Testis (tissue), 3 donors: ENCODE data around the gene STAMBPL1. TPM values are rescaled to one million over a fixed set of nuclear protein-coding genes. Genes with fewer than 3 reads are reported as not detected.

Experiments used
- DNase-seq: peaks from one replicate; pipeline ENCODE4 v3.0.0-alpha.2; 2019
- H3K27ac ChIP-seq, 2 donors: fragments of 200-600 bp; sonication (generic); one replicate each; pipeline ENCODE4 v1.5.1; 2019
- H3K27me3 ChIP-seq: fragments of 200-600 bp; sonication (generic); one replicate; pipeline ENCODE4 v1.5.1; 2019
- H3K36me3 ChIP-seq: fragments of 200-600 bp; sonication (generic); one replicate; pipeline ENCODE4 v1.5.1; 2017; ENCODE audit warnings: low read depth; ENCODE audit errors: missing control alignments
- H3K4me1 ChIP-seq: fragments of 200-600 bp; sonication (generic); one replicate; pipeline ENCODE4 v1.5.1; 2019
- H3K4me3 ChIP-seq, 2 donors: fragments of 200-600 bp; sonication (generic); one replicate each; pipeline ENCODE4 v1.5.1; 2017 to 2019
- H3K9me3 ChIP-seq: fragments of 200-600 bp; sonication (generic); one replicate; pipeline ENCODE4 v1.5.1; 2017
- CTCF ChIP-seq, 3 experiments: fragments of 450-650 bp in 2 of 3; fragments of 200-600 bp in 1 of 3; sonication (generic) in 1 of 3; IDR thresholded peaks; one replicate each; pipeline ENCODE4 v1.5.1; 2016 to 2019; ENCODE audit warnings: antibody characterized with exemption in 3 of 3, mild to moderate bottlenecking in 2 of 3, moderate library complexity in 1 of 3
- POLR2A ChIP-seq: fragments of 450-650 bp; IDR thresholded peaks from one replicate; pipeline ENCODE4 v1.6.1; 2017; ENCODE audit warnings: antibody characterized with exemption, mild to moderate bottlenecking, moderate library complexity
- WGBS, 2 donors: methylation state at CpG; one replicate each; pipeline ENCODE4 v1.1.5; 2018; 5-methylcytosine and 5-hydroxymethylcytosine counted together
- intact Hi-C: fragments of 100-400 bp; cut with DNase I; formaldehyde crosslinking; loops from one replicate; pipeline ENCODE4 v1.15.1; 2023; ENCODE audit warnings: low total_unique reads
- polyA plus RNA-seq: library from polyadenylated mRNA; stranded (reverse); fragments of 350-450 nt; fragmentation: Illumina TruSeq; extraction: RNeasy Lipid Tissue Mini Kit (QIAGEN cat#74804); gene quantifications from one replicate; pipeline ENCODE4 v1.2.3, GENCODE V29; 2014; ENCODE audit warnings: low read depth, low replicate concordance; ENCODE audit not compliant: insufficient read depth
- total RNA-seq, 2 donors: library from RNA; depleted of rRNA; stranded (reverse); fragments of >200 nt; gene quantifications; one replicate each; pipeline ENCODE4 v1.2.3, GENCODE V29; 2016

Gene STAMBPL1
- total and polyA plus RNA-seq, 3 donors from 2014 or later = 20.0 to 37.5 (median 32.3) TPM

- H3K27me3 ChIP-seq = no peaks in the 10 kb centered on the region
- no peak for TF ChIP-seq CTCF (IDR thresholded peaks at IDR 0.05)
- TF ChIP-seq POLR2A = no peak
- DNase-seq = no peak
- 71 to 75% methylated on average over 1 of the region's 1 CpG for WGBS, 2 donors
- H3K36me3 ChIP-seq = no peaks in the 10 kb centered on the region
- H3K27ac ChIP-seq = no peak overlapping the region
- intact Hi-C loops = no loop called here
- no peak overlapping the region for H3K4me3 ChIP-seq
- peaks cover 4% of the 10 kb centered on the region for H3K4me1 ChIP-seq
- no peaks in the 10 kb centered on the region for H3K9me3 ChIP-seq
Observed at GRCh38 chr10:88895250-88895649, 15.2 kb downstream of the STAMBPL1 start.

GRCh38 chr10:88896372-88896993 is 16.4 kb downstream of the STAMBPL1 start:
- H3K36me3 ChIP-seq = no peaks in the 10 kb centered on the region
- no peak for DNase-seq
- no peaks in the 10 kb centered on the region for H3K9me3 ChIP-seq
- TF ChIP-seq CTCF (IDR thresholded peaks at IDR 0.05) (no peak), POLR2A (no peak)
- no peak overlapping the region for H3K4me3 ChIP-seq
- H3K27me3 ChIP-seq = no peaks in the 10 kb centered on the region
- WGBS, 2 donors = 41 to 67% methylated on average over 4 of the region's 4 CpGs
- intact Hi-C loops = no loop called here
- H3K27ac ChIP-seq = peak overlapping the region in 1 of 2 donors; percentile 67
- peaks cover 4% of the 10 kb centered on the region for H3K4me1 ChIP-seq

- TF ChIP-seq CTCF (IDR thresholded peaks at IDR 0.05) (no peak), POLR2A (no peak)
- peaks cover 4% of the 10 kb centered on the region for H3K4me1 ChIP-seq
- H3K4me3 ChIP-seq = no peak overlapping the region
- H3K9me3 ChIP-seq = no peaks in the 10 kb centered on the region
- WGBS, 2 donors = 58 to 64% methylated on average over 8 of the region's 8 CpGs
- H3K27me3 ChIP-seq = no peaks in the 10 kb centered on the region
- intact Hi-C loops = no loop called here
- no peak for DNase-seq
- peak overlapping the region in 1 of 2 donors; percentile 67 for H3K27ac ChIP-seq
- no peaks in the 10 kb centered on the region for H3K36me3 ChIP-seq
Observed at GRCh38 chr10:88896994-88897853, 17.2 kb downstream of the STAMBPL1 start.

- Histone ChIP-seq H3K9me3 (no peaks in the 10 kb centered on the region), H3K4me1 (peaks cover 4% of the 10 kb centered on the region), H3K27me3 (no peaks in the 10 kb centered on the region), H3K4me3 (no peak overlapping the region), H3K36me3 (no peaks in the 10 kb centered on the region), H3K27ac (no peak overlapping the region)
- TF ChIP-seq CTCF (IDR thresholded peaks at IDR 0.05) (no peak), POLR2A (no peak)
- intact Hi-C loops = no loop called here
- 80 to 95% methylated on average over 3 of the region's 3 CpGs for WGBS, 2 donors
- no peak for DNase-seq
Observed at GRCh38 chr10:88898727-88899126, 18.7 kb downstream of the STAMBPL1 start.
